ENCODE results near the gene CD46. TPM values are rescaled to one million over a fixed set of nuclear protein-coding genes. Genes with fewer than 3 reads are reported as not detected.
"Not testable (repeated sequence)": the region's sequence is repeated elsewhere in the genome, so short reads cannot be mapped to it uniquely, and the experiment has no call there.

The CD46 gene
- polyA plus RNA-seq, 5 donors, result 184 to 300 (median 253) TPM

DNA sequence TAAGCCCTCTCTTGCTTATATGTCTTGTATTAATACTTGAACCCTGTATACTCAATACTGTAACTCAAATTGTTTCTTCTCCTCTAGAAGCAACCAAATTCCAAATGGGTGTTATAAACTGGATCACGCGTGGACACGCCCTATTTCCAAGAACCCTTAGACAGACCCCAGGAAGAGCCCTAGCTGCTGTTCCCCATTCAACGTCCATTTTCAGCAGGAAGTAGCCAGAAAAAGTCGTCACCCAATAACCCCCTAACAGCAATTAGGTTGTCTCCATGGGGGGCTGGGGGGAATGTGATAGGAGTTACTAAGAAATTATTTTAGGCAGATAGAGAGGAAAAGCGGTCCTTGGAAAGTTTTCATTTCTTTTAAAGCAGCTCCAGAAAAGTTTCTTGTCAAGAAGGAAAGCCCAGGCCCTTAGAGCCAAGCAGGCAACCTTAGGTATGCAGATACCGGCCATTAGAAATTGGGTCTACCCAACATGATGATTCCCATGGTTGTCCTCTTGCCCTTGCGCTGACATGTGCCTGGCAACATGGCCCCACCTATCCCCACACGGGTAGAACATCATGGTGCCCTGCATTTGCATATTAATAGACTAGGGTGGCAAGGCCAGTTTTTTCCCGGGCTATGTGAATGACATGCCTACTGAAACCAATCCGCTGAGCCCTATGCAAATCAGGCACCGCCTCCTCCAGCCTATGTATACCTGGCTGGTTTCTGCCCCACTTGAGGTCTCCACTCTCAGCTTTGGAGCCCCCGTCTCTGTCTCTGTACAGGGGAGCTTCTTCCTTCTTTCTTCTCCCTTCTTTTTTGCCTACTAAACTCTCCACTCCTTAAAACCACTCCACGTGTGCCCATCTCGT lies 4.0 kb upstream of the CD46 start:
- DNase-seq, result no peak

DNA sequence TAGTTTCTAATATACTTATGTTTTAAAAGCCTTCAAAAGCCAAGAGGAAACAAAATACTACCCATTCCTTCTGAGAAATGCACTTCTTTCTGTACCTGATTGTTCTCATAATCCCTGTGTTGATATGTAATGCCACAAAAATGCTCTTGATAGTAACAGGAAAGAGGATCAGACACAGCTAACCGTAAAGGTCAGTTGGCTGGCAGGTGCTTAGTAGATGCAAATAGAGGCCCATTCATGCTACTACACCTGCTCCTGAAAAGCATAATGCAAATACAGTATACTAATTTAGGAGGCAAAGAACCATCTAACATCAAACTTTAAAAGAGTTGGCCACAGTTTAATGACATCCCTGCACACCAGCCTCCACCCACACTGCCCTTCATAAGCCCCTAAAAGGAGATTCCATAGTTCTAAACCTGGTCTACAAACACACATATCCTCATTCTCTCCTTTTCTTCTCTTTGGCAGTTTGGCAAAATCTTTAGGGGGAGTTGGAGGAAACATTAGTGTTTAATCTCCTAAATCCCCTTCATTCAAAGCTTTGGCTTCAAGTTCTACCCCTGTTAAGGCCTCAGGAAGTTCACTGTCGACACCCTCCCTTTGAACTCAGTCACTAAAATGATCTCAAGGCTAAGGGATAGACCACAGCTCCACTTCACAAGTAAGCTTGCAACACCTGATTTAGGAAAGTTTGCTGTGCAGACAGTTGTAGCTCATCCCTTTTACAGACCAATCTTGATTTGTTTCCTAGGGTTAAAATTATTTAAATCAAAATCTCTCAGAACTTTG lies 2.9 kb upstream of the CD46 start:
- DNase-seq, result no peak

DNA sequence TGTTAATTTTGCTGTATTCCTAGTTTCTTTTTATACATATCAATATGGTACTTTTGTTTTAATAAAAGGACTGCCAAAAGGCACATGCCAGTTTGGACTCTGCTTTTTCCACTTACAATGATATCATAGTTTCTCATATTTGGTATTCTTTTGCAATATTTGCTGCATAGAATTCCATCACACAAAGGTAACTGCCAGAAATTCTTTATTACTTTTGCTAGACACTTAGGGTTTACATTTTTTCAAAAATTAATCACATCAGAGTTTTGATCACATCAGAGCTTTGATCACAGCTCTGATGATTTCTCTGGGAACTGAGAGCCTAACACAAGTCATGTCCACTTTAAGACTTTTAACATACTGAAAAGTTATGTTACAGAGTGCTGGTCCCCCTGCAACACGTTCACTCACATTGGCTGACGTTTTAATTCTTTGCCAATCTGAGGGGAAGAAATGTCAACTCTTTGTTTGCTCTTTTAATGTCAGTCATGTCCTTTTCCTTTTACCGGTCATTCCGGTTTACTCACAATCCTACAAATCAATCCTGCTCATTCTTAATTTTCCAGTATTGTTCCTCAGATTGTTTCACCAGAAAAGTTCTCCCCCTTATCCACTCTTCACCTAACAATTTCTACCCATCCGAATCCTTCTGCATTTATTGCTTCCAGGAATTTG lies 1.1 kb upstream of the CD46 start:
- no peak for DNase-seq

DNA sequence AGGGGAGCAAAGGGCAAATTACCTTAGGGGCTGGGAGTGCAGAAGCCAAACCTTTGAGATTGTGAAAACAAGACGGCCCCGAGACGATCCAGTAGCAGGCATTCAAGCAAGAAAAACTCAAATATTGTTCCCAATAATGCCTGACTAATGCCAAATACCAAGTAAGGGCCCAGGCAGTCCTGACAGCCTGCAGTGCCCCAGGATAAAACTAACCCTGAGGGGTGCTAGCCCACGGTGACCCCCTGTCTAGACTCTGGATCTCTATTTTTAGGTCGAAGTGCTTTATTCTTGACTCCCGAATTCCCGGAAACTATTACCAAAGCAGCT lies 428 bp upstream of the CD46 start:
- DNase-seq, result not testable (repeated sequence)

DNA sequence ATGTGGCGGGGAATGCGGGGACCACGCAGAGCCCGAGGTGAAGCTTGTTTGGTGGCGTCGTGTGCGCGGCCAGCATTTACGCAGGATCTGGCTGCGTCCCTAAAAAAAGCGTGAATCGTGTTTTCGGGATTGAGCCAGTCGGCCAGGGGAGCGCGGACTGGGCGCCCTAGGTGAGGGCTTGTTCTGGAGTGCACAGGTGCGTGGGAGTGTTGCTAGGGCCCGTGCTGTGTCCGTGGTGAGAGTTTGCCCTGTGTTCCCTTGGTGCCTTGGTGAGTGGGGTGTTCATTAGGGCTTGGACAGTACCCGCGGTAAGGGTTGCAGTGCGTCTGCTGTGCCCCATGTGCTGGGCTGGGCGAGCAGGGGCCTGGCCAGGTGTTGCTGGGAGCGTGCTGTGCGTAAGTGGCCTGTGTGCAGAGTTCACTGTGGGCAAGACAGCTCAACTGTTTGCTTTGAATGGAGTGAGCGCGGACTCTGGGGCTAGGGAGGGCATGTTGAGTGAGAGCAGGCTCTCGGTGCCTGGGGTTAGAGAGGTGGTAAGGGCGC lies 673 bp downstream of the CD46 start:
- DNase-seq, result no peak

DNA sequence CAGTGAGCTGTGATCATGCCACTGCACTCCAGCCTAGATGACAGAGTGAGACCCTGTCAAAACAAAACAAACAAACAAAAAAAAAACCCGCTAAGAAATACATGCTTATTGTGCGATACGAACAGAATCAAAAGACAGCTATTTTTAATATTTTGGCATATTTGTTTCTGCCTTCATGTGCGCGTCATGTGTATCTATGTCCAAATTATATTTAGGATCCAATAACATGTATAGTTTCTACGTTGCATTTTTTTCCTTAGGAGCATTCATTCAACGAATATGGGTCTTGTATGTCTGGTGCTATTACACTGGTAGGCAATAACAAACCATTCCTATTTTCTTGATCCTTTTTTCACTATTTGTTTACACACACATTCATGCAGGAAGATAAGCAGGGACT lies 1.8 kb downstream of the CD46 start:
- DNase-seq, result no peak

DNA sequence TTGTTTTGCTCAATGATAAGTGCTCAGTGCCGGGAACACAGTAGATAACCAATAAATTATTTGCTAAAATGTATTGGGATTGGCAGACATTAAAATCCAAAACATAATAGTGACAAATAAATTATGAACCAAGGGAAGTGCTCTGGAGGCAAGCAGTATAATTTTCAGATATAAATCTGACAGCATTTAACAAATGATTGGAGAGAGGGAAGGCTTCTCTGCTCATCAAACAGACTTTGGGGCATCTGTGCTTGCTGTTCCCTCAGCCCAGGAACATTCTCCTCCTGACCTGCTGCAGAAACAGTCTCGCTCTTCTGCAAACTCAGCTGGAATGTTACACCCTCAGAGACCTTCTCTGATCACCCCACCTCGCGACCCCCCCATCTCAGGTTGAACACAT lies 2.2 kb downstream of the CD46 start:
- DNase-seq, result no peak

DNA sequence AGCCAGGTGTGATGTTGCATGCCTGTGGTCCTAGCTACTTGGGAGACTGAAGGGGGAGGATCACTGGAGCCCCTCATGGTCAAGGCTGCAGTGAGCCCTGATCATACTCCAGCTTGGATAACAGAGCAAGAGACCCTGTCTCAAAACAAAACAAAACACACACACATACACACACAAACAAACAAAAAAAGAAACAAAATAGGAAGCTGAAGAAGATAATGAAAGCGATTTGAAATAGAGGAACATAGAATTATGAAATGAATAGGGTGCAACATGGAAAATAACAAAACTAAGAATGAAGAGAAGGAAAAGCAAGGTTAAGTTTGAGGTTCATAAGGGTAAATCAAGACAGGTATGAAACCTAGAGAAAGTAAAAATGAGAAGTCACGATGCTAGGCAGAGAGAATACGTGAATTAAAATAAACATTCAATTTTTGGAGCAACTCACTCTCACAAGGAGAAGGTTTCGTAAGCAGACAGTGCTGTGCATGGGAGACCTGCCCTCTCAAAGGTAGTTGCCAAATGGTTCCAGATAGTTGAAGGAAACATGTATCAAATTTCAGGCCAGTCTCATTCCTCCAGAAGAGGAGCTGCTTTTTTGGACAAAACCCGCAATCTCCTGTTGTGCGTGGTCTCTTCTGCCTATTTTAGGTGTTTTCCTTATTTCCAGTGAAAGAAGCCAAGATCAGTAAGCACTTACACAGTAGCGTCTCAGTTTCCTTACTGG lies 3.3 kb downstream of the CD46 start:
- DNase-seq, result no peak

DNA sequence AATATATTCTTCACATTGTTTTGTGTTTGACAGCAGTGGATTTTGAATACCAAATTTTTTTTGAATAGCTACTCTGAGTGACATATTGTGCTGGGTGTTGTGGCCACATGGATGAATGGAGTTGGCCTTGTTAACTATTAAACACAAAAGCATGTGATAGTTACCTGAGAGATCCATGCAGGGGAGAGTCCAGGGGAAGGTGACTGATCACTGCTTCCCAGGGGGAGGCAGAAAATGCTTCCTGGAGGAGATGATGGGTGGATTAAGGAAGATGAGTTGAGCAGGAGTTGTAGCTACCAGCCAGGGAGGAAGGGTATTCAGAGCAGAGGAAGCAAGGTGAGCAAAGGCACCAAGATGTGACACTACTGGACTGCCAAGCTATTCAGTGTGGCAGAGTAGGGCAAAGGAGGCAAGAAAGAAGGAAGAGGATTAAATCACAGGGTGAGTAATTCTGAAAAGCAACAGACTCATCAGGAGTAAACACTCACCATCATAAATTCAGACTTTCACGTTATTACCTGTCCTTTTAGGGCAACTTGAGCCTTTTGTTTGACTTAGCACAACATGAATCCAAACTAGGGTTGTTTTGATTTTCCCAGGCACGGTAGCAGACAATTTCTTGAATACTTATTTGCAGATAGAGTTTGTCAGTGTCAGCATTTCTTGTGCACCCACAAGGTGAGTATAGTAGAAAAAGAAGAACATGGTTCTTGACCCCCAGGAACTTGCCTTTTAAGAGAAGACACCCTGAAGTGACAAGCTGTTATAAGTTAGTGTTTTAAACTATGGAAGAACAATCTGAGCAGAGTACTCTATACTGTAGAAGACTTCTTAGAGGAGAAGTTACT lies 4.2 kb downstream of the CD46 start:
- no peak for DNase-seq

DNA sequence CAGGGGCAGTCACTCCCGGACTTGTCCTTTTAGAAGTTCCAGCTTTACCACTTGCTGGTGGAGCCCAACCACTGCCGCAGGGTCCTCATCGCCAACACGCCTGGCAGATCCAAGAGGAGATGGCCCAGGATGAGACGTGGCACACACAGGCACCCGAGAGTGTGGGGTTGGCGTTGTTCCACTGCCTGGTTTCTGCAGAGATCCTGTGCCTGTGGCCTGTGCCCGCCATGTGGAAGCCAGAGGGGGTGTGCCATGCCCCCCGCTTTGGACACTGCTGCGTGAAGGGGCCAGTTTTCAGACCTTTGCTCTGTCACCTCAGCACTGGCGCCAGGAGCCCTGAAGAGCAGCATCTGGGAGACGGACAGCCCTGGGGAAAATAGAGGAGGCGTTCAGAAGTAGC lies 10.8 kb downstream of the CD46 start:
- no peak for DNase-seq

DNA sequence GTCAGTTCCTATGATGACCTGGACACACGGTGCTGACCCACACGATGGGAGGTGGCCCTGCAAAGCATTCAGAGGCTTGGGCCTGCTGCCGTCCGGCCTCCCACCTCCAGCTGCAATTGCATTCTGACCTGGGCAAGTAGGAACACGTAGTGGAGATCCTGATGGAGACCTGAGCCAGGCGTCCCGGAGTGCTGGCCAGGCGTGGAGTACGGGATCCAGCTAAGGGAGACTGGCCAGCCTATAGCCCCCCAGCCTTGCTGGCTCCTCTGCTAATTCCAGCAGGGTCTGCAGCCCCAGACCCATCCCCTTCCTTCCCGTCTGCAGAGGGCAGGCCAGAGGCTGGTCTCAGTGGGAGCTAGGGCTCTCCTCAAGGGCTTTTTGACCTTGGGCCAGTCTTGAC lies 11.2 kb downstream of the CD46 start:
- DNase-seq, result no peak

DNA sequence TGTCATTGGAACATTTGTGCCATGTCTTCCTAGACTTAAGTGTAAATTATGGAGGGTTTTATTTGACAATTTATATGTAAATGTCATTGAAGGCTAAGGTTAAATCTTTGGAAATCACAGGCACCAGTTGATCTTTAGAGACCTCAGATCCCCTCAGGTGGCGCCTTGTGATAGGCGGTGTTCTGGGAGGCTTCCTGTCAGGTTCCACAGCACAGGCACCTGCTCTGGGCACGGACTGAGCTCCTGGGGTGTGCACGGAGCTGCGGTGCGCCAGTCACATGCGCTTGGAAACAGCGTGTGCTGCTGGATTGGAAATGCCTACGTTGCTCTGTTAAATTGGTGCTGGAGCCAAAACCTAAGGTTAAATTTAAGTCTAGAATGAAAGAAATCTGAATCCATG lies 12.1 kb downstream of the CD46 start:
- no peak for DNase-seq

DNA sequence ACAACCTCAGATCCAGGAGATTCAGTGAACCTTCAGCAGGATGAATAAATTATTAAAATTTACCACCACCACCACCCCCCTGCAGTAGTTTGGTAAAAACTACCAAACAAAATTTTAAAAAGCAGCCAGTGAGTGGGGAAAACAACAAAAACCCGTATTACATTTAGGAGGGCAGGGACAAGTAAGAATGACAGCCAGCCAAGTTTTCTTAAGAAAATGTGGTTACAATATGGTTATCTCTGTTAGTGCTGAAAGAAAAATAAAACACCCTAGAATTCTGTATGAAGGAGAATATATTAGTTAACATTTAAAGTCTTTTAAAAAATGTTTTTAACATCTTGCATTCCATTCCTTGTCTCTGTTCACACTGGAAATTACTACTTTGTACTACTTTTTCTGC lies 14.7 kb downstream of the CD46 start:
- DNase-seq, result no peak

DNA sequence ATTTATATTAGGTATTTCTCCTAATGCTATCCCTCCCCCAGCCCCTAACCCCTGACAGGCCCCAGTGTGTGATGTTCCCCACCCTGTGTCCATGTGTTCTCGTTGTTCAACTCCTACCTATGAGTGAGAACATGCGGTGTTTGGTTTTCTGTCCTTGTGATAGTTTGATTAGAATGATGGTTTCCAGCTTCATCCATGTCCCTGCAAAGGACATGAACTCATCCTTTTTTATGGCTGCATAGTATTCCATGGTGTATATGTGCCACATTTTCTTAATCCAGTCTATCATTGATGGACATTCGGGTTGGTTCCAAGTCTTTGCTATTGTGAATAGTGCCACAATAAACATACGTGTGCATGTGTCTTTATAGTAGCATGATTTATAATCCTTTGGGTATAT lies 18.7 kb downstream of the CD46 start:
- not testable (repeated sequence) for DNase-seq

DNA sequence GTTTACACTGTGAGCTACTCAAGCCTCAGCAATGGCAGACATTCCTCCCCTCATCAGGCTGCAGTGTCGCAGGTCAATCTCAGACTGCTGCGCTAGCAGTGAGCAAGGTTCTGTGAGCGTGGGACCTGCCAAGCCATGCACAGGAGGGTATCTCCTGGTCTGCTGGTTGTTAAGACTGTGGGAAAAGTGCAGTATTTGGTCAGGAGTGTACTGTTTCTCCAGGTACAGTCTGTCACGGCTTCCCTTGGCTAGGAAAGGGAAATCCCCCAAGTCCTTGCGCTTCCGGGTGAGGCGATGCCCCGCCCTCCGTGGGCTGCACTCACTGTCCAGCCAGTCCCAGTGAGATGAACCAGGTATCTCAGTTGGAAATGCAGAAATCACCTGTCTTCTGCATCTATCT lies 24.2 kb downstream of the CD46 start:
- not testable (repeated sequence) for DNase-seq

DNA sequence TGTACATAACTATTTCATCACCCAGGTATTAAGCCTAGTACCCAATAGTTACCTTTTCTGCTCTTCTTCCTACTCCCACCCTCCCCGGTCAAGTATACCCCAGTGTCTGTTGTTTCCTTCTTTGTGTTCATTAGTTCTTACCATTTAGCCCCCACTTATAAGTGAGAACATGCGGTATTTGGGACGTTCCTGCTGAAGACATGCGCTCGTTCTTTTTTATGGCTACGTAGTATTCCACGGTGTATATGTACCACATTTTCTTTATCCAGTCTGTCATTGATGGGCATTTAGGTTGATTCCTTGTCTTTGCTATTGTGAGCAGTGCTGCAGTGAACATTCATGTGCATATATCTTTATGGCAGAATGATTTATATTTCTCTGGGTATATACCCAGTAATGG lies 25.6 kb downstream of the CD46 start:
- not testable (repeated sequence) for DNase-seq

DNA sequence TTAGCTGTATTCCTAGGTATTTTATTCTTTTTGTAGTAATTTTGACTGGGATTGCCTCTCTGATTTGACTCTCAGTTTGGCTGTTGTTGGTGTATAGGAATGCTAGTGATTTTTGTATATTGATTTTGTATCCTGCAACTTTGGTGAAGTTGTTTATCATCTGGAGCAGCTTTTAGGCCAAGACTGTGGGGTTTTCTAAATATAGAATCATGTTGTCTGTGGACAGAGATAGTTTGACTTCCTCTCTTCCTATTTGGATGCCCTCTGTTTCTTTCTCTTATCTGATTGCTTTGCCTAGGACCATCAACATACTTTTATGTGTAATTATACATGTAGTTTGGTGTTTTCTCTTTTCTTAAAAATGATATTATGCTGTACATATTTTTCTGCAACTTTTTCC lies 27.2 kb downstream of the CD46 start:
- DNase-seq, result no peak

DNA sequence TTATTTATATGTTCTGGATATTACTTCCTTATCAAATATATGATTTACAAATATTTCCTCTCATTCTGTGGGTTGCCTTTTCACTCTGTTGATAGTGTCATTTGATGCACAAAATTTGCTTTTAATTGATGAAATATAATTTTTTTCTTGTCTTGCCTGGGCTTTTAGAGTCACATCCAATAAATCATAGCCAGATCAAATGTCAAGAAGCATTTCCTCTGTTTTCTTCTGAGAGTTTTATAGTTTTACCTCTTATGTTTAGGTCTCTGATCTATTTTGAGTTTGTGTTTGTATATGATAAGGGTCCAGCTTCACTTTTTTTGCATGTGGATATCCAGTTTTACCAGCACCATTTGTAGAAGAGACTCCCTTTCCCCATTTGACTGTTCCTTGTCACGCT lies 29.5 kb downstream of the CD46 start:
- DNase-seq, result no peak

DNA sequence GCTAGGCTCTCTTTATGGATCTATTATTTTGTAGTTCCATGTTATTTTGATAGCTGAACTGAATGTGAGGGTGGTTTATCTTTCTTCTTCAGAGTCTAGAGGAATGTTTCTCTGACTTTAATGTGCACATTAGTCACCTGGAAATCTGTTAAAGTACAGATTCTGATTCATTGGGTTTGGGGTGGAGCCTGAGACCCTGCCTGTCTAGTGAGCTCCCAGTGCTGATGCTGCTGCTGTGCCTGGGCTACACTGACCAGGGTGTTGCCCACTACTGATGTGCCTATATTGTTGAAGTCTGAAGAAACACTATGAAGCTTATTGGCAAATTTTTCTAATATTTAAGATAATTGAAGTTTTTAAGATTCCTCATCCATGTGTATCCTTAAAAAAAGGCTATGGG lies 35.9 kb downstream of the CD46 start:
- DNase-seq, result no peak

DNA sequence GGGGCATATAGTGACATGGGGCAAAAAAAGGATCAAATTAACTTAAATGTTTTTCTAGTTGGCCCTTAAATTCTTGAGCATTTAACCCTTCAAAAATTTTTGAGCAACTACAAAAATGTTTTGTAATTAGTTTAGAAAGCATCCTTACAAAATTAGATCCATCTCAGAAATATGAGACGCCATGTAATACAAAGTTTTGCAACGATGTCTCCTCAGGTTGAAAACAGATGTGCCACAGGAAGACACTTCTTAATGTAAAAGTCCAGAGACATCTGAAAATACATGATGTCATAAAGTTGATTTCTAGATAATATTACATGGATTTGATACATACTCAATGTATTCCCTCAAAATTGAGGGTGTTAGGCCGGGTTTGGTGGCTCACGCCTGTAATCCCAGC lies 37.5 kb downstream of the CD46 start:
- DNase-seq, result no peak
